HepG2 (cell line): ENCODE data around the gene EXOC7. TPM values are rescaled to one million over a fixed set of nuclear protein-coding genes. Genes with fewer than 3 reads are reported as not detected.

Source experiments
- ARID2 ChIP-seq: sonication (generic); formaldehyde crosslinking; IDR thresholded peaks from 2 replicates; pipeline ENCODE4 v1.8.1; 2022; ENCODE audit warnings: mild to moderate bottlenecking, missing genetic modification reagents, borderline replicate concordance
- ARNTL ChIP-seq: sonication (generic); formaldehyde crosslinking; IDR thresholded peaks from 2 replicates; pipeline ENCODE4 v1.4.0; 2020; ENCODE audit warnings: mild to moderate bottlenecking, missing genetic modification reagents
- MTF1 ChIP-seq: sonication (generic); formaldehyde crosslinking; IDR thresholded peaks from 2 replicates; pipeline ENCODE4 v1.5.0; 2020; ENCODE audit warnings: missing genetic modification reagents
- MTF2 ChIP-seq: sonication (generic); formaldehyde crosslinking; IDR thresholded peaks from 2 replicates; pipeline ENCODE4 v1.5.0; 2020; ENCODE audit warnings: missing genetic modification reagents, borderline replicate concordance
- NR2F6 ChIP-seq, 2 experiments: IDR thresholded peaks; 2 replicates each; pipeline ENCODE4 v1.6.1; 2016; ENCODE audit warnings: antibody characterized with exemption in 1 of 2, mild to moderate bottlenecking in 1 of 2
- POLR2AphosphoS5 ChIP-seq: IDR thresholded peaks from 2 replicates; pipeline ENCODE4 v1.6.1; 2012; ENCODE audit warnings: low read depth, low read length
- REXO4 ChIP-seq: sonication (generic); formaldehyde crosslinking; IDR thresholded peaks from 2 replicates; pipeline ENCODE4 v1.8.0; 2022; ENCODE audit warnings: missing genetic modification reagents, mild to moderate bottlenecking, borderline replicate concordance
- SMARCE1 ChIP-seq: fragments of 450-650 bp; IDR thresholded peaks from 2 replicates; pipeline ENCODE4 v1.6.1; 2017; ENCODE audit warnings: borderline replicate concordance
- TEAD3 ChIP-seq: optimal IDR thresholded peaks from 2 replicates; pipeline ENCODE3; 2016; ENCODE audit warnings: borderline replicate concordance
- ZFAT ChIP-seq: sonication (generic); formaldehyde crosslinking; conservative IDR thresholded peaks from 2 replicates; pipeline ENCODE4 v1.8.1; 2023; ENCODE audit warnings: missing genetic modification reagents, inconsistent platforms
- ZFP62 ChIP-seq: sonication (generic); formaldehyde crosslinking; IDR thresholded peaks from 2 replicates; pipeline ENCODE4 v1.4.0; 2020; ENCODE audit warnings: missing genetic modification reagents
- ZFX ChIP-seq: sonication (generic); formaldehyde crosslinking; IDR thresholded peaks from 2 replicates; pipeline ENCODE4 v1.4.0; 2020; ENCODE audit warnings: mild to moderate bottlenecking, low read depth, missing genetic modification reagents, moderate library complexity
- ZNF30 ChIP-seq: sonication (generic); formaldehyde crosslinking; IDR thresholded peaks from 2 replicates; pipeline ENCODE4 v1.5.0; 2020; ENCODE audit warnings: mild to moderate bottlenecking, missing genetic modification reagents
- ZSCAN29 ChIP-seq: sonication (generic); formaldehyde crosslinking; conservative IDR thresholded peaks from 2 replicates; pipeline ENCODE4 v1.4.0; 2020; ENCODE audit warnings: mild to moderate bottlenecking, missing genetic modification reagents
- polyA plus RNA-seq, 8 experiments: library from polyadenylated mRNA; depleted of rRNA in 3 of 8; stranded (reverse) in 7 of 8; unstranded in 1 of 8; fragments of >200 nt; fragmentation: Illumina TruSeq in 4 of 8; extraction: Trizol in 4 of 8; gene quantifications; 2 replicates each; pipeline versions ENCODE4 v1.2.1 to v1.2.3, GENCODE V29; 2011 to 2016; ENCODE audit warnings: low read depth in 4 of 8, missing spikeins in 1 of 8, mixed read lengths in 1 of 8; ENCODE audit not compliant: insufficient read depth in 1 of 8
- total RNA-seq, 5 experiments: library from RNA; depleted of rRNA; stranded (reverse); fragments of >200 nt; fragmentation: Illumina TruSeq; extraction: Trizol; gene quantifications; 2 replicates each; pipeline ENCODE4 v1.2.3, GENCODE V29; 2016; ENCODE audit warnings: low read depth in 1 of 5
- TF ChIP-seq, protein P1 (sequence below), 2 experiments: IDR thresholded peaks; 2 replicates each; pipeline ENCODE4 v1.6.1; 2011 to 2012; ENCODE audit warnings: low read length in 2 of 2, borderline replicate concordance in 1 of 2, low read depth in 1 of 2, mild to moderate bottlenecking in 1 of 2, moderate library complexity in 1 of 2
- TF ChIP-seq, protein P2 (sequence below): sonication (generic); formaldehyde crosslinking; IDR thresholded peaks from 2 replicates; pipeline ENCODE4 v1.4.0; 2020; ENCODE audit warnings: missing genetic modification reagents
- TF ChIP-seq, protein P3 (sequence below): sonication (generic); formaldehyde crosslinking; IDR thresholded peaks from 2 replicates; pipeline ENCODE4 v1.8.0; 2022; ENCODE audit warnings: mild to moderate bottlenecking, missing genetic modification reagents, moderate library complexity
- TF ChIP-seq, protein P4 (sequence below): sonication (generic); formaldehyde crosslinking; IDR thresholded peaks from 2 replicates; pipeline ENCODE4 v1.8.0; 2022; ENCODE audit warnings: missing genetic modification reagents, low read depth, mild to moderate bottlenecking, borderline replicate concordance
- TF ChIP-seq, protein P5 (sequence below): sonication (generic); formaldehyde crosslinking; IDR thresholded peaks from 2 replicates; pipeline ENCODE4 v1.4.0; 2020; ENCODE audit warnings: missing genetic modification reagents
- TF ChIP-seq, protein P6 (sequence below): sonication (generic); formaldehyde crosslinking; IDR thresholded peaks from 2 replicates; pipeline ENCODE4 v1.4.0; 2020; ENCODE audit warnings: missing genetic modification reagents
- TF ChIP-seq, protein P7 (sequence below): sonication (generic); formaldehyde crosslinking; IDR thresholded peaks from 2 replicates; pipeline ENCODE4 v1.5.0; 2020; ENCODE audit warnings: missing genetic modification reagents

EXOC7 gene
- total and polyA plus RNA-seq, 2 of the 13 experiments (the other 11 are each of a cell fraction or from before 2014, with no cell fraction given) = 86.9 to 116 TPM

DNA sequence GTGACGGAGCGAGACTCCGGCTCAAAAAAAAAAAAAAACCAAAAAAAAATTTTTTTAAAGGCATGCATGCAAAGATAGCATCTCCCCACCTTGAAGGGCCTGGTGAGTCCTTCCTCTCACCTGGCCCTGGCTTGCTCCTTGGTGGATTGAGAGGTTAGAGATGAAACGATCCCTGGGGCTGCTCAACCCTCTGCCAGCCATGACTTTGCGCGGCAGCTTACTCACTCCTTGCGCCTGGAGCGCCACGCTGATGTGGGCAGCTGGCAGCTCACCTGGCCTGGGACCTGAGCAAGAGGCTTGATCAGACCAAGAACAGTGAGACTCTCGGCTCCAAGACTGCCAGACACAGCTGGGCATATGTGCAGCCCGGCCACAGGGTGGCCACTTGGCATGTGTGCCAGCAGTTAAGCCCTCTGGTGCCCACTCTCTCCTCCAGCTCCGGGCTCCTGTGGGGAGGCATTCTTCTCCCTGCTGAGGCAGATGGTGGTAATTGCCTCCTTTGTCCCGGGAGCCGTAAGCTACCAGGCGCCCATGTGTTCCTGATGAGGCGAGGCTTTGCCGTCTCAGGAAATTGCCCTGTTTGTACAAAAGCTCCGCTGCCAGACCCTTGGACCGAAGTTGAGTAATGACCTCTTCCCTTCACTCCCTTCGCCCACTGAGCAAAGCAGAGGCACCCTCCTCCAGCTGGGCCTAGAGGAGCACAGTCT lies 71.4 kb downstream of the EXOC7 start (continued):
- TF ChIP-seq, protein P1, sequence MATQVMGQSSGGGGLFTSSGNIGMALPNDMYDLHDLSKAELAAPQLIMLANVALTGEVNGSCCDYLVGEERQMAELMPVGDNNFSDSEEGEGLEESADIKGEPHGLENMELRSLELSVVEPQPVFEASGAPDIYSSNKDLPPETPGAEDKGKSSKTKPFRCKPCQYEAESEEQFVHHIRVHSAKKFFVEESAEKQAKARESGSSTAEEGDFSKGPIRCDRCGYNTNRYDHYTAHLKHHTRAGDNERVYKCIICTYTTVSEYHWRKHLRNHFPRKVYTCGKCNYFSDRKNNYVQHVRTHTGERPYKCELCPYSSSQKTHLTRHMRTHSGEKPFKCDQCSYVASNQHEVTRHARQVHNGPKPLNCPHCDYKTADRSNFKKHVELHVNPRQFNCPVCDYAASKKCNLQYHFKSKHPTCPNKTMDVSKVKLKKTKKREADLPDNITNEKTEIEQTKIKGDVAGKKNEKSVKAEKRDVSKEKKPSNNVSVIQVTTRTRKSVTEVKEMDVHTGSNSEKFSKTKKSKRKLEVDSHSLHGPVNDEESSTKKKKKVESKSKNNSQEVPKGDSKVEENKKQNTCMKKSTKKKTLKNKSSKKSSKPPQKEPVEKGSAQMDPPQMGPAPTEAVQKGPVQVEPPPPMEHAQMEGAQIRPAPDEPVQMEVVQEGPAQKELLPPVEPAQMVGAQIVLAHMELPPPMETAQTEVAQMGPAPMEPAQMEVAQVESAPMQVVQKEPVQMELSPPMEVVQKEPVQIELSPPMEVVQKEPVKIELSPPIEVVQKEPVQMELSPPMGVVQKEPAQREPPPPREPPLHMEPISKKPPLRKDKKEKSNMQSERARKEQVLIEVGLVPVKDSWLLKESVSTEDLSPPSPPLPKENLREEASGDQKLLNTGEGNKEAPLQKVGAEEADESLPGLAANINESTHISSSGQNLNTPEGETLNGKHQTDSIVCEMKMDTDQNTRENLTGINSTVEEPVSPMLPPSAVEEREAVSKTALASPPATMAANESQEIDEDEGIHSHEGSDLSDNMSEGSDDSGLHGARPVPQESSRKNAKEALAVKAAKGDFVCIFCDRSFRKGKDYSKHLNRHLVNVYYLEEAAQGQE (IDR thresholded peaks at IDR 0.05; ENCODE audit: borderline replicate concordance in 1 of 2, low read depth in 1 of 2, low read length in 2 of 2) = no peak
- TF ChIP-seq, protein P2, sequence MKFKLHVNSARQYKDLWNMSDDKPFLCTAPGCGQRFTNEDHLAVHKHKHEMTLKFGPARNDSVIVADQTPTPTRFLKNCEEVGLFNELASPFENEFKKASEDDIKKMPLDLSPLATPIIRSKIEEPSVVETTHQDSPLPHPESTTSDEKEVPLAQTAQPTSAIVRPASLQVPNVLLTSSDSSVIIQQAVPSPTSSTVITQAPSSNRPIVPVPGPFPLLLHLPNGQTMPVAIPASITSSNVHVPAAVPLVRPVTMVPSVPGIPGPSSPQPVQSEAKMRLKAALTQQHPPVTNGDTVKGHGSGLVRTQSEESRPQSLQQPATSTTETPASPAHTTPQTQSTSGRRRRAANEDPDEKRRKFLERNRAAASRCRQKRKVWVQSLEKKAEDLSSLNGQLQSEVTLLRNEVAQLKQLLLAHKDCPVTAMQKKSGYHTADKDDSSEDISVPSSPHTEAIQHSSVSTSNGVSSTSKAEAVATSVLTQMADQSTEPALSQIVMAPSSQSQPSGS (CRISPR knock-in tag) = no peak
- TF ChIP-seq, protein P3, sequence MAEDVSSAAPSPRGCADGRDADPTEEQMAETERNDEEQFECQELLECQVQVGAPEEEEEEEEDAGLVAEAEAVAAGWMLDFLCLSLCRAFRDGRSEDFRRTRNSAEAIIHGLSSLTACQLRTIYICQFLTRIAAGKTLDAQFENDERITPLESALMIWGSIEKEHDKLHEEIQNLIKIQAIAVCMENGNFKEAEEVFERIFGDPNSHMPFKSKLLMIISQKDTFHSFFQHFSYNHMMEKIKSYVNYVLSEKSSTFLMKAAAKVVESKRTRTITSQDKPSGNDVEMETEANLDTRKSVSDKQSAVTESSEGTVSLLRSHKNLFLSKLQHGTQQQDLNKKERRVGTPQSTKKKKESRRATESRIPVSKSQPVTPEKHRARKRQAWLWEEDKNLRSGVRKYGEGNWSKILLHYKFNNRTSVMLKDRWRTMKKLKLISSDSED (CRISPR knock-in tag) = no peak
- no peak for TF ChIP-seq MTF1
- no peak for TF ChIP-seq ZFAT
- no peak for TF ChIP-seq MTF2 (CRISPR knock-in tag)
- no peak for TF ChIP-seq ZSCAN29 (CRISPR knock-in tag)
- TF ChIP-seq SMARCE1 = no peak
- no peak for TF ChIP-seq ARID2 (CRISPR knock-in tag)
- no peak for TF ChIP-seq ARNTL (CRISPR knock-in tag)
- TF ChIP-seq POLR2AphosphoS5 = no peak
- TF ChIP-seq, protein P4, sequence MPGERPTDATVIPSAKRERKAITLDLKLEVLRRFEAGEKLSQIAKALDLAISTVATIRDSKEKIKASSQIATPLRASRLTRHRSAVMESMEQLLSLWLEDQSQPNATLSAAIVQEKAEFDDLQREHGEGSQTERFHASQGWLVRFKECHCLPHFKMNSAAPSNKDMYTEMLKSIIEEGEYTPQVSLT (CRISPR knock-in tag) = no peak
- no peak for TF ChIP-seq REXO4
- TF ChIP-seq, protein P5, sequence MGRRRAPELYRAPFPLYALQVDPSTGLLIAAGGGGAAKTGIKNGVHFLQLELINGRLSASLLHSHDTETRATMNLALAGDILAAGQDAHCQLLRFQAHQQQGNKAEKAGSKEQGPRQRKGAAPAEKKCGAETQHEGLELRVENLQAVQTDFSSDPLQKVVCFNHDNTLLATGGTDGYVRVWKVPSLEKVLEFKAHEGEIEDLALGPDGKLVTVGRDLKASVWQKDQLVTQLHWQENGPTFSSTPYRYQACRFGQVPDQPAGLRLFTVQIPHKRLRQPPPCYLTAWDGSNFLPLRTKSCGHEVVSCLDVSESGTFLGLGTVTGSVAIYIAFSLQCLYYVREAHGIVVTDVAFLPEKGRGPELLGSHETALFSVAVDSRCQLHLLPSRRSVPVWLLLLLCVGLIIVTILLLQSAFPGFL = no peak
- TF ChIP-seq ZFX (CRISPR knock-in tag) = peak; percentile 72
- TF ChIP-seq, protein P6, sequence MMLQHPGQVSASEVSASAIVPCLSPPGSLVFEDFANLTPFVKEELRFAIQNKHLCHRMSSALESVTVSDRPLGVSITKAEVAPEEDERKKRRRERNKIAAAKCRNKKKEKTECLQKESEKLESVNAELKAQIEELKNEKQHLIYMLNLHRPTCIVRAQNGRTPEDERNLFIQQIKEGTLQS (CRISPR knock-in tag) = no peak
- TF ChIP-seq ZFP62 (CRISPR knock-in tag) = no peak
- peak; percentile 45 for TF ChIP-seq TEAD3 (CRISPR knock-in tag)
- TF ChIP-seq, protein P7, sequence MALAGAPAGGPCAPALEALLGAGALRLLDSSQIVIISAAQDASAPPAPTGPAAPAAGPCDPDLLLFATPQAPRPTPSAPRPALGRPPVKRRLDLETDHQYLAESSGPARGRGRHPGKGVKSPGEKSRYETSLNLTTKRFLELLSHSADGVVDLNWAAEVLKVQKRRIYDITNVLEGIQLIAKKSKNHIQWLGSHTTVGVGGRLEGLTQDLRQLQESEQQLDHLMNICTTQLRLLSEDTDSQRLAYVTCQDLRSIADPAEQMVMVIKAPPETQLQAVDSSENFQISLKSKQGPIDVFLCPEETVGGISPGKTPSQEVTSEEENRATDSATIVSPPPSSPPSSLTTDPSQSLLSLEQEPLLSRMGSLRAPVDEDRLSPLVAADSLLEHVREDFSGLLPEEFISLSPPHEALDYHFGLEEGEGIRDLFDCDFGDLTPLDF (CRISPR knock-in tag) = no peak
- TF ChIP-seq NR2F6 (IDR thresholded peaks at IDR 0.05) = no peak
- no peak for TF ChIP-seq NR2F6 (CRISPR knock-in tag; IDR thresholded peaks at IDR 0.05)
- no peak for TF ChIP-seq ZNF30 (CRISPR knock-in tag)
